Measurements from ENCODE around the gene JAGN1. TPM values are rescaled to one million over a fixed set of nuclear protein-coding genes. Genes with fewer than 3 reads are reported as not detected.
"Not testable (repeated sequence)": the region's sequence is repeated elsewhere in the genome, so short reads cannot be mapped to it uniquely, and the experiment has no call there.

JAGN1 gene
- total RNA-seq, 6 experiments from 2014 or later = 23.9 to 28.7 (median 26.5) TPM

DNA sequence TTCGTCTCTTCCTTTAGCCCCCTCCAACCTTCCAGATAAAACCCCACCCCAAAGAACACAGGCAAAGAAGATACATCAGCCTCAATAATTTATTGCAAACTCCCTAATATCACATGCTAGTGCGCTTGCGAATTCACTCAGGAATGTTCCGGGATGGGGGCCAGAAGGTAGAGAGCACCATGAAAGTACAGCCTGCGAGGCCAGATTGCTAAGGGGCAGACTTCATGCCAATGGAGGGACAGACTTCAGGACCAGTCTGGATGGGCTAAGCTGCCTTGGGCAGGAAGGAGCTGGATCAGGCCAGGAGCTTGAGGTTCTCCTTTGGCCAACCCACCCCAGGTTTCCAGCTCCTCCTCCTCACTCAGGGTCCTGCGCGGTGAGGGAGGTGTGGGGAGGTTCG lies 23.8 kb upstream of the JAGN1 start:
- H3K36me3 Mint-ChIP-seq (ENCODE audit: low read depth) = no peaks in the 10 kb centered on the region
- H3K4me3 Mint-ChIP-seq = no peak overlapping the region
- H3K9me3 Mint-ChIP-seq = no peaks in the 10 kb centered on the region
- peaks cover 17% of the 10 kb centered on the region for H3K4me1 Mint-ChIP-seq (ENCODE audit: low read depth)
- H3K27ac Mint-ChIP-seq = no peak overlapping the region
- no peaks in the 10 kb centered on the region for H3K27me3 Mint-ChIP-seq (ENCODE audit: insufficient read depth)
- TF ChIP-seq, protein P1, sequence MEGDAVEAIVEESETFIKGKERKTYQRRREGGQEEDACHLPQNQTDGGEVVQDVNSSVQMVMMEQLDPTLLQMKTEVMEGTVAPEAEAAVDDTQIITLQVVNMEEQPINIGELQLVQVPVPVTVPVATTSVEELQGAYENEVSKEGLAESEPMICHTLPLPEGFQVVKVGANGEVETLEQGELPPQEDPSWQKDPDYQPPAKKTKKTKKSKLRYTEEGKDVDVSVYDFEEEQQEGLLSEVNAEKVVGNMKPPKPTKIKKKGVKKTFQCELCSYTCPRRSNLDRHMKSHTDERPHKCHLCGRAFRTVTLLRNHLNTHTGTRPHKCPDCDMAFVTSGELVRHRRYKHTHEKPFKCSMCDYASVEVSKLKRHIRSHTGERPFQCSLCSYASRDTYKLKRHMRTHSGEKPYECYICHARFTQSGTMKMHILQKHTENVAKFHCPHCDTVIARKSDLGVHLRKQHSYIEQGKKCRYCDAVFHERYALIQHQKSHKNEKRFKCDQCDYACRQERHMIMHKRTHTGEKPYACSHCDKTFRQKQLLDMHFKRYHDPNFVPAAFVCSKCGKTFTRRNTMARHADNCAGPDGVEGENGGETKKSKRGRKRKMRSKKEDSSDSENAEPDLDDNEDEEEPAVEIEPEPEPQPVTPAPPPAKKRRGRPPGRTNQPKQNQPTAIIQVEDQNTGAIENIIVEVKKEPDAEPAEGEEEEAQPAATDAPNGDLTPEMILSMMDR (IDR thresholded peaks at IDR 0.05) = no peak
- DNase-seq = no peak

DNA sequence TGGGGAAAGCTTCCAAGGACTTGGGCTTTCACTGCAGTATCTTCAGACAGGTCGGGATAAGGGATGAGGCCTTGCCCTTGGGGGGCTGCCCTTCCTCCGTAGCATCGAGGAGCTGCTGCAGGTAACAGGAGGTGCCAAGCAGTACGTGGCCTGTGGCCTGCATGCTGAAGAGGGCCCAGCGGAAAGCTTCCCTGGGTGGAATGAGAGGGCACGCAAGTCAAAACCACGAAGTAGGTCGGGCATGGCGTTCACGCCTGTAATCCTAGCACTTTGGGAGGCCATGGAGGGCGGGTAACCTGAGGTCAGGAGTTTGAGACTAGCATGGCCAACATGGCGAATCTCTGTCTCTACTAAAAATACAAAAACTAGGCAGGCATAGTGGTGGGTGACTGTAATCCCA lies 23.3 kb upstream of the JAGN1 start:
- no peak for DNase-seq
- Mint-ChIP-seq H3K27me3 (ENCODE audit: insufficient read depth) (no peaks in the 10 kb centered on the region), H3K4me3 (no peak overlapping the region), H3K27ac (no peak overlapping the region), H3K4me1 (ENCODE audit: low read depth) (peaks cover 22% of the 10 kb centered on the region), H3K9me3 (no peaks in the 10 kb centered on the region), H3K36me3 (ENCODE audit: low read depth) (no peaks in the 10 kb centered on the region)
- TF ChIP-seq, protein P1 (IDR thresholded peaks at IDR 0.05) = no peak

DNA sequence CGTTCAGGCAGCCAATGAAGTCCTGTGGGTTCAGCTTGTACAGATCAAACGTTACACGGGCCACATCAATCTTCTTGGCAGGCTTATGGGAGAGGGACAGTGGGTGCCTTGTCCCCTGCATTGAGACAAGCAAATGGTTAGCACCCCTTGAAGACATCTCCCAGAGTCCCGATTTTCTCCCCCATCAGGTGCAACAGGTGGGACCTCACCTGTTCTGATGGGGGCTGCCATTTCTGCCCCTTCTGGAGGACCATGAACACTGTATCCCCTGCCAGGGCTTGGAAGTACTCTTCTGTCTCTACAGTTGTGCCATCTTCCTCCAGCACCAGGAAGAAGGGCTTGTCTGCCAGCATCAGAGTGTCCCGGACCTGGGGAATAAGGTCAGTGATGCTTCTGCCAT lies 20.5 kb upstream of the JAGN1 start:
- H3K4me3 Mint-ChIP-seq = no peak overlapping the region
- TF ChIP-seq, protein P1 (IDR thresholded peaks at IDR 0.05) = no peak
- H3K27me3 Mint-ChIP-seq (ENCODE audit: insufficient read depth) = no peaks in the 10 kb centered on the region

DNA sequence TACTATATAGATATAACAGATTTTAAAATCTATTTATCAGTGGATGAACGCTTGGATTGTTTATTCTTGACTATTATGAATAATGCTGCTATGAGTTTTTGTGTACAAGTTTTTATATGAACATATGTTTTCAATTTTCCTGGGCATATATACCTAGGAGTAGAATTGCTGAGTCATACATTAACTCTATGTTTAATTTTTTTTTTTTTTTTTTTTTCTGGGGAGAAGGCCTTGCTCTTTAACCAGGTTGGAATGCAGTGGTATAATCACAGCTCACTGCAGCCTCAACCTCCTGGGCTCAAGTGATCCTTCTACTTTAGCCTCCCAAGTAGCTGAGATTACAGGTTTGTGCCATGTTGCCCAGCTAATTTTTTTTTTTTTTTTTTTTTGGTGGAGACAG lies 19.4 kb upstream of the JAGN1 start:
- Mint-ChIP-seq H3K27me3 (ENCODE audit: insufficient read depth) (peaks cover 1% of the 10 kb centered on the region; the same call in 1 of the 2 replicates), H3K9me3 (no peaks in the 10 kb centered on the region), H3K27ac (peak overlapping the region; percentile 65), H3K36me3 (ENCODE audit: low read depth) (no peaks in the 10 kb centered on the region), H3K4me1 (ENCODE audit: low read depth) (peaks cover 20% of the 10 kb centered on the region), H3K4me3 (no peak overlapping the region)
- peak; percentile 76 for DNase-seq
- TF ChIP-seq, protein P1 (IDR thresholded peaks at IDR 0.05) = no peak

More for the DNA sequence above, 20.5 kb upstream of the JAGN1 start:
- Mint-ChIP-seq H3K9me3 (no peaks in the 10 kb centered on the region), H3K27ac (no peak overlapping the region; the same call in 1 of the 2 replicates), H3K36me3 (ENCODE audit: low read depth) (no peaks in the 10 kb centered on the region), H3K4me1 (ENCODE audit: low read depth) (peaks cover 20% of the 10 kb centered on the region)
- DNase-seq = no peak

DNA sequence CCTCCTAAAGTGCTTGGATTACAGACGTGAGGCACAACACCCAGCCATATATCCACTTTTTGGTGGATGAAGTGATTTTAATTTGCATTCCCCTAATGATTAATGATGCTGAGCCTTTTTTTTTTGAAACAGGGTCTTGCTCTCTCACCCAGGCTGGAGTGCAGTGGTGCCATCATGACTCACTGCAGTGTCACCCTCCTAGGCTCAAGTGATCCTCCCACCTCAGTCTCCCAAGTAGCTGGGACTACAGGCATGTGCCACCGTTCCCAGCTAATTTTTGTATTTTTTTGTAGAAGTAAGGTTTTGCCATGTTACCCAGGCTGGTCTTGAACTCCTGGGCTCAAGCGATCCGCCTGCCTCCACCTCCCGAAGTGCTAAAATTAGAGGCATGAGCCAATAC lies 18.3 kb upstream of the JAGN1 start:
- H3K27me3 Mint-ChIP-seq (ENCODE audit: insufficient read depth); H3K4me3 Mint-ChIP-seq; H3K36me3 Mint-ChIP-seq (ENCODE audit: low read depth); DNase-seq; H3K9me3 Mint-ChIP-seq: not testable (repeated sequence)
- peak overlapping the region; percentile 72 for H3K27ac Mint-ChIP-seq
- peaks cover 20% of the 10 kb centered on the region for H3K4me1 Mint-ChIP-seq (ENCODE audit: low read depth)

DNA sequence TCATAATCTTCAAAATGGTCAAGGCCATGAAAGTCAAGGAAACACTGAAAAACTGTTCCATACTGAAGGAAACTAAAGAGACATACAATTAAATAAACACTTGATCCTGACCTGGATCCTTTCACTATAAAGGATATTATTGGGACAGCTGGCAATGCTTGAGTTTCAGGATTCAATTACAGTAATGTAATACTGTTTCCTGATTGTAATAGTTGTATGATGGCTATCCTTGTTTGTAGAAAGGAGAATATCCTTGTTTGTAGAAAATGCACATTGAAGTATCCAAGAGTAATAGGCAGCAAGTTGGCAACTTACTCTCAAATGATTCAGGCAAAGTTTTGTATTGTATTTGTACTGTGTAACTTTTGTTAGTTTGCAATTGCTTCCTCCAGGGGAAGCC lies 15.0 kb upstream of the JAGN1 start:
- peaks cover 3% of the 10 kb centered on the region; the same call in 1 of the 2 replicates for H3K27me3 Mint-ChIP-seq (ENCODE audit: insufficient read depth)
- TF ChIP-seq, protein P1 (IDR thresholded peaks at IDR 0.05) = no peak
- peaks cover 19% of the 10 kb centered on the region for H3K4me1 Mint-ChIP-seq (ENCODE audit: low read depth)
- no peak for DNase-seq
- no peak overlapping the region for H3K27ac Mint-ChIP-seq
- H3K9me3 Mint-ChIP-seq = no peaks in the 10 kb centered on the region
- H3K36me3 Mint-ChIP-seq (ENCODE audit: low read depth) = no peaks in the 10 kb centered on the region
- H3K4me3 Mint-ChIP-seq = no peak overlapping the region

DNA sequence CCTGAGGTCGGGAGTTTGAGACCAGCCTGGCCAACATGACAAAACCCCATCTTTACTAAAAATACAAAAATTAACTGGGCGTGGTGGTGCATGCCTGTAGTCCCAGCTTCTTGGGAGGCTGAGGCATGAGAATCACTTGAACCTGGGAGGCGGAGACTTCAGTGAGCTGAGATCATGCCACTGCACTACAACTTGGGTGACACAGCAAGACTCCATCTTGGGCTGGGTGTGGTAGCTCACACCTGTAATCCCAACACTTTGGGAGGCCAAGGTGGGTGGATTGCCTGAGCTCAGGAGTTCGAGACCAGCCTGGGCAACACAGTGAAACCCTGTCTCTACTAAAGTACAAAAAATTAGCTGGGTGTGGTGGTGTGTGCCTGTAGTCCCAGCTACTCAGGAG lies 14.2 kb upstream of the JAGN1 start:
- not testable (repeated sequence) for H3K36me3 Mint-ChIP-seq (ENCODE audit: low read depth); H3K27me3 Mint-ChIP-seq (ENCODE audit: insufficient read depth); DNase-seq; H3K4me3 Mint-ChIP-seq; H3K9me3 Mint-ChIP-seq; H3K27ac Mint-ChIP-seq
- H3K4me1 Mint-ChIP-seq (ENCODE audit: low read depth) = peaks cover 12% of the 10 kb centered on the region

Data from HFFc6 (cell line).